GM13977 (cell line): Measurements from ENCODE around the gene CNTN5.

Experiments
- DNase-seq: peaks from one replicate; pipeline ENCODE4 v3.0.0; 2012; ENCODE audit warnings: low spot score
- CTCF ChIP-seq: IDR thresholded peaks from 2 replicates; pipeline ENCODE4 v1.5.1; 2012; ENCODE audit warnings: mild to moderate bottlenecking, control low read depth; ENCODE audit not compliant: insufficient read depth; ENCODE audit errors: extremely low read depth, missing control alignments
- in situ Hi-C: fragments of 300-500 bp; cut with MboI; formaldehyde crosslinking; loops from one replicate; pipeline ENCODE4 v1.12.0; 2022; ENCODE audit warnings: low sequenced_read_pairs, low pct_unique_long_range_greater_than_20kb, mixed read lengths, inconsistent platforms; ENCODE audit not compliant: unreplicated experiment

Gene CNTN5

GRCh38 chr11:100404907-100405306 lies 1384.2 kb downstream of the CNTN5 start:
- DNase-seq, result no peak
- TF ChIP-seq CTCF, result no peak
- in situ Hi-C loops, result no loop called here
